Activated T-helper 1 cell treated with anti-CD3 and anti-CD28 coated beads, Interleukin-12 subunit alpha, Interleukin-12 subunit beta, Interleukin-2, Interleukin-4 antibody, amounts not matched to agents 30 ng/mL and 10 ng/mL and 1 ng/mL, durations not matched to agents 14 hours and 24 hours and 36 hours (primary cell): Measurements from ENCODE around the gene CTSA. TPM values are rescaled to one million over a fixed set of nuclear protein-coding genes. Genes with fewer than 3 reads are reported as not detected.
"Not testable (repeated sequence)": the region's sequence is repeated elsewhere in the genome, so short reads cannot be mapped to it uniquely, and the experiment has no call there.

Experiments used
- DNase-seq: peaks from one replicate; pipeline ENCODE4 v3.0.0; 2021; ENCODE audit warnings: low spot score
- H3K27ac Mint-ChIP-seq: one replicate; pipeline ENCODE4 v1.8.0; 2021; ENCODE audit warnings: mild to moderate bottlenecking, mixed read lengths
- H3K27me3 Mint-ChIP-seq: one replicate; pipeline ENCODE4 v1.8.0; 2022; ENCODE audit warnings: mild to moderate bottlenecking, moderate library complexity, mixed read lengths; ENCODE audit not compliant: insufficient read depth
- H3K36me3 Mint-ChIP-seq: one replicate; pipeline ENCODE4 v1.8.0; 2021; ENCODE audit warnings: low read depth, mixed read lengths
- H3K4me1 Mint-ChIP-seq: one replicate; pipeline ENCODE4 v1.8.0; 2021; ENCODE audit warnings: low read depth, mixed read lengths
- H3K4me3 Mint-ChIP-seq: one replicate; pipeline ENCODE4 v1.8.0; 2021; ENCODE audit warnings: mild to moderate bottlenecking, moderate library complexity, mixed read lengths
- H3K9me3 Mint-ChIP-seq: one replicate; pipeline ENCODE4 v1.8.0; 2021; ENCODE audit warnings: mixed read lengths
- intact Hi-C: fragments of 100-400 bp; cut with micrococcal nuclease; formaldehyde crosslinking; loops from one replicate; pipeline ENCODE4 v1.15.1; 2024
- total RNA-seq: library from RNA; stranded (reverse); gene quantifications from 2 replicates; pipeline ENCODE4 v1.2.3, GENCODE V29; 2022

Gene CTSA
- total RNA-seq, 1 donor from 2014 or later, result 46.9 TPM

GRCh38 chr20:45919542-45920399, 28.6 kb downstream of the CTSA start:
- Mint-ChIP-seq H3K36me3 (no peaks in the 10 kb centered on the region), H3K9me3 (no peaks in the 10 kb centered on the region), H3K27ac (no peak overlapping the region), H3K27me3 (peaks cover 25% of the 10 kb centered on the region), H3K4me3 (no peak overlapping the region), H3K4me1 (peaks cover 5% of the 10 kb centered on the region)
- no peak for DNase-seq
- intact Hi-C loops, result no loop called here

DNA sequence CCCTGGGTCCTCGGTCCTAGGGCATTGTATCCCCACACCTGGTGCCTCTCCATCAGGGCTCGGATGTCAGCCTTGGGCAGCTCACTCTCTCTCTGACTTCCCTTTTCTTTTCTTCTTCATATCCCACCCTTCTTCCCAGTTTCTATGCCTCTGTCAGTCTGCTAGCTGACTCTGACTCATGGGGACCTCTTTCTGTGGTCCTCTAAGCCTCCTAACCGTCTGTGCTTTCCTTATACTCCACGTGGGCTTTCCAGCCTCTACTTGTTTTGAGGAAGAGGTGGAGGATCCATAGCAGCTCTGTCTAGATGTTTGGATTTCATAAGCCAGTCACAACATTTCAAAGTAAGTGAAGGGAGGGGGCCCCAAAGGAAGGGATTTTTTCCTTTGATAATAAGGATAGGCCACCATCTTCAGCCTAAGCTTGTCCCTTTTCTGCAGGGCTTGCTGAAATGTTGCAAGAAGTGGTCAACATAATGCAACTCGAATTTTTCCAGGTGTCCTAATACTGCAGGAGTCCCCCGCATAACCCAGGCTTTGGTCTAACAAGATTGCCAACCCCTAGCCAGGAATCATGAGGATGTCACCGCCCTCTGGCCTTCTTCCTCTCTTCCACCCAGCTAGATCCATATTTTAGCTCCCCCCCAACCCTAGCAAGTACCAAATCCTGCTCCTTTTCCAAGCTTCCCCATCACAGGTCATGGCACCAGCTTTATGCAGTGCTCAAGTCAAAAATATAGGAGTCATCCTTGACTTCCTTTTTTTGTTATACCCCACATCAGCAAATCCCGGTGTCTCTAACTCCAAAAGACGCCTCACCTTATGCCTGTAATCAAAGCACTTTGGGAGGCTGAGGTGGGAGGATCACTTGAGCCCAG, 29.6 kb downstream of the CTSA start:
- H3K9me3 Mint-ChIP-seq, result no peaks in the 10 kb centered on the region
- no peaks in the 10 kb centered on the region for H3K36me3 Mint-ChIP-seq
- no peak for DNase-seq
- no peak overlapping the region for H3K4me3 Mint-ChIP-seq
- intact Hi-C loops, result no loop called here
- peaks cover 5% of the 10 kb centered on the region for H3K4me1 Mint-ChIP-seq
- peaks cover 27% of the 10 kb centered on the region for H3K27me3 Mint-ChIP-seq
- no peak overlapping the region for H3K27ac Mint-ChIP-seq

DNA sequence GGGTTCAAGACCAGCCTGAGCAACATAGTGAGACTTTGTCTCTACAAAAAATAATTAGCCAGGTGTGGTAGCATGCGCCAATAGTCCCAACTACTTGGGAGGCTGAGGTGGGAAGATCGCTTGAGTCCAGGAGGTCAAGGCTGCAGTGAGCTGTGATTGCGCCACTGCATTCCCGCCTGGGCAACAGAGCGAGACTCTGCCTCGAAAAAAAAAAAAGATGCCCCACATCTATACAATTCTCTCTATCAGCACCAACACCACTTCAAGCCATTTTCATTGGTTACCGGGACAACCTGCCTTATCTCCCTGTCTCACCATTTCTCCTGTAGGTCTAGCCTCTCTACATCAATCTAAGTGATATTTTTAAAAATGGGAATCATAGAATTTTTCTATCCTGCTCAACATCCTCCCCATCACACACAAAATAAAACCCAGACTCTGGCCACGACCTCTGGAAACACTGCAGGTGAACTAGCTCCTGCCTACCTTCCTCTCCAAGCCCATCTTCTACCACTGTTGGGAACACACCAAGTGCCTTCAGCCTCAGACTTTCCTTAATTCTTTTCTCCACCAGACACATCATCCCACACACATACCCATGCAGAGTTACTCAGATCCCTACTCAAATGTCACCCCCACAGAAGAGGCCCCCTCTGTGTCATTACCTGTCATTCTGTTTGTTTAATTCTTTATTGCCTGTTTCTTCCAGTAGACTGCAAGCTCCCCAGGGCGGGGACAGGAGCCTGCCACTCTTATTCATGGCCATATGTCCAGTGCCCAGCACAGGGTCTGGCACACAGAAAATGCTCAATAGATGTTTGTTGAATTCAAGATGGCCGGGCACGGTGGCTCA, 30.4 kb downstream of the CTSA start:
- Mint-ChIP-seq H3K27me3 (peaks cover 22% of the 10 kb centered on the region), H3K4me1 (peaks cover 5% of the 10 kb centered on the region), H3K36me3 (no peaks in the 10 kb centered on the region), H3K27ac (no peak overlapping the region), H3K4me3 (no peak overlapping the region), H3K9me3 (no peaks in the 10 kb centered on the region)
- intact Hi-C loops, result no loop called here
- DNase-seq, result no peak

DNA sequence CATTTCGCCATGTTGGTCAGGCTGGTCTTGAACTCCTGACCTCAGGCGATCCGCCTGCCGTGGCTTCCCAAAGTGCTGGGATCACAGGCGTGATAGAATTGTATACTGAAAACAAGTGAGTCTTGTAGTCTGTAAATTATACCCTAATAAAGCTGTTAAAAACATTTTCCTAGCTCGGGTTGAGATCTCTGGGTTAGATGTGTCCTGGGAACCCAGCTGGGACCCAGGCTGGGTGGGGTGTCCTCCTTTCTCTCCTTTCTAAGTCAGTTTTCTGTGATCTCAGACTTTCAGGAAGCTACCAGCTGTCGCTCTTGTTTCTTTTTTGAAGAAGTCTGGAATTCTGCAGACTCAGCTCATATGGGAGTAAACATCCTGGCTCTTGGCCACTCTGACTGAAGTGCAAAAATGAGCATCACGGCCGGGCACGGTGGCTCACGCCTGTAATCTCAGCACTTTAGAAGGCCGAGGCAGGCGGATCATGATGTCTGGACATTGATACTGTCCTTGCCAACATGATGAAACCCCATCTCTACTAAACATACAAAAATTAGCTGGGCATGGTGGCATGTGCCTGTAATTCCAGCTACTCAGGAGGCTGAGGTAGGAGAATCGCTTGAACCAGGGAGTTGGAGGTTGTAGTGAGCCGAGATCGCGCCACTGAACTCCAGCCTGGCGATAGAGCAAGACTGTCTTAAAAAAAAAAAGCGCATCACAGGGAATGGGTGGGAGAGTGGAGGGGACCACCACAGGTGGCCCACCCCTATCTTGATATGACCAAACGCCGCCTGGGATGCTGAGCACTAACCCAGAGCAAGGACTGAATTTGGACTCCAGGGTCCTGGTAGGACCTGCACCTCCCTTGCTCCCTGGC, 33.5 kb downstream of the CTSA start:
- H3K36me3 Mint-ChIP-seq, result no peaks in the 10 kb centered on the region
- peaks cover 5% of the 10 kb centered on the region for H3K4me1 Mint-ChIP-seq
- H3K9me3 Mint-ChIP-seq, result no peaks in the 10 kb centered on the region
- DNase-seq, result no peak
- no peak overlapping the region for H3K4me3 Mint-ChIP-seq
- H3K27ac Mint-ChIP-seq, result no peak overlapping the region
- intact Hi-C loops, result no loop called here
- H3K27me3 Mint-ChIP-seq, result peaks cover 25% of the 10 kb centered on the region

DNA sequence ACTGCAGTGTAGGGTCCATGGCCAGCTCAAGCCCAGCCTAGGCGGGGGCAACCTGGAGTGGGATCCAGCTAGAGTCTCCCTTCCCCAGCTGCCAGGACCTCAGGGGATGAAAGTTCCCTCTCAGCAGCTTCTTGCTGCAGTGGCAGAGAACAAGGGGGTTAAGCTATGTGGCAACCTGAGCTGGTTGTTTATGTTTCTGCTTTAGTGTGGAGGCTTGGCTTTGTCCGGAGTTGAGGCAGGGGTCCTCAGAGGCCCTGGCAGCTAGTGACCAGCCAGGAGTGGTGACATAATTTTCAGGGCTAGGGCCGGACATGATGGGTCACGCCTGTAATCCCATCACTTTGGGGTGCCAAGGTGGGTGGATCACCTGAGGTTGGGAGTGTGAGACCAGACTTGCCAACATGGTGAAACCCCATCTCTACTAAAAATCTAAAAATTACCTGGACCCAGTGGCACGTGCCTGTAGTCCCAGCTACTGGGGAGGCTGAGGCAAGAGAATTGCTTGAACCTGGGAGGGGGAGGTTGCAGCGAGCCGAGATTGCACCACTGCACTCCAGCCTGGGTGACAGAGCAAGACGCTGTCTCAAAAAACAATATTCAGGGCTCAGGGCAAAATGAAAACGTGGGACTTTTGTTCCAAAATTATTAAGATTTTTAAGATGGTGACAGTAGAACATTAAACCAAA, 34.8 kb downstream of the CTSA start:
- no peaks in the 10 kb centered on the region for H3K9me3 Mint-ChIP-seq
- peaks cover 16% of the 10 kb centered on the region for H3K27me3 Mint-ChIP-seq
- peaks cover 5% of the 10 kb centered on the region for H3K4me1 Mint-ChIP-seq
- H3K4me3 Mint-ChIP-seq, result no peak overlapping the region
- DNase-seq, result no peak
- intact Hi-C loops, result no loop called here
- no peaks in the 10 kb centered on the region for H3K36me3 Mint-ChIP-seq
- no peak overlapping the region for H3K27ac Mint-ChIP-seq

- intact Hi-C loops, result no loop called here
- Mint-ChIP-seq H3K36me3 (no peaks in the 10 kb centered on the region), H3K4me3 (no peak overlapping the region), H3K27ac (no peak overlapping the region), H3K9me3 (no peaks in the 10 kb centered on the region), H3K4me1 (peaks cover 3% of the 10 kb centered on the region), H3K27me3 (peaks cover 14% of the 10 kb centered on the region)
- no peak for DNase-seq
Observed at GRCh38 chr20:45926731-45927070, 35.6 kb downstream of the CTSA start.

DNA sequence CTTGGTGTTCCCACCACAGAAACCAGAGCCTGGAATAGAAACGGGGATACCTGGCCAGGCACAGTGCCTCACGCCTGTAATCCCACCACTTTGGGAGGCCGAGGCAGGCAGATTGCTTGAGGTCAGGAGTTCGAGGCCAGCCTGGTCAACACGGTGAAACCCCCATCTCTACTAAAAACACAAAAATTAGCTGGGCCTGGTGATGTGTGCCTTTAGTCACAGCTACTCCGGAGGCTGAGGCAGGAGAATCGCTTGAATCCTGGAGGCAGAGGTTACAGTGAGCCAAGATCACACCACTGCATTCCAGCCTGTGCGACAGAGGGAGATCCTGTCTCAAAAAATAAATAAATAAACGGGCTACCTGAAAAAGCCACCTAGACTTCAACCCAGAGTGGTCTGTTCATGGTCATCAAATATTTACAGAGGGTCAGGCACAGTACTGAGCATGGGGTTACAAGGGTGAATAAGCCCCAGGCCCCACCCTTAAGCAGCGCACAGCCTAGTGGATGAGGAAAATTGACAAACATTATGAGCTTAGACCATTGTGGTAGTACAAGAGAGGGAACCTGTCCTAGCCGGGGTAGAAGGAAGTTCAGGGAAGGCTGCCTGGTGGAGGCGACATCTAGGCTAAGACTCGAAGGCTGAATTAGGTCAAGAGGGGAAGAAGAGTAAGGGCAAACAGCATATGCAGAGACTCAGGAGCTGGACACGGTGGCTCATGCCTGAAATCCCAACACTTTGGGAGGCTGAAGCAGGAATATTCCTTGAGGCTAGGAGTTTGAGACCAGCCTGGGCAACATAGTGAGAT, 36.1 kb downstream of the CTSA start:
- H3K36me3 Mint-ChIP-seq, result no peaks in the 10 kb centered on the region
- H3K4me3 Mint-ChIP-seq, result no peak overlapping the region
- H3K27me3 Mint-ChIP-seq, result peaks cover 12% of the 10 kb centered on the region
- H3K27ac Mint-ChIP-seq, result no peak overlapping the region
- DNase-seq, result no peak
- H3K9me3 Mint-ChIP-seq, result no peaks in the 10 kb centered on the region
- no peaks in the 10 kb centered on the region for H3K4me1 Mint-ChIP-seq
- intact Hi-C loops, result no loop called here

DNA sequence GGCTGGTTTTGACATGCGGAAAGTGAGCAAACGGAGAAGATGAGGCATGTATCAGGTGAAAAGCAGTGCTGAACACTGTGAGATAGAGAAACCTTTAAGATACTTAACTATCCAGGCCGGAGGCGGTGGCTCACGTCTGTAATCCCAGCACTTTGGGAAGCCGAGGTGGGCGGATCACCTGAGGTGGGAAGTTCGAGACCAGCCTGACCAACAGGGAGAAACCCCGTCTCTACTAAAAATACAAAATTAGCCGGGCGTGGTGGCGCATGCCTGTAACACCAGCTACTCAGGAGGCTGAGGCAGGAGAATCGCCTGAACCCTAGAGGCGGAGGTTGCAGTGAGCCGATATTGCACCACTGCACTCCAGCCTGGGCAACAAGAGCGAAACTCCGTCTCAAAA, 40.5 kb downstream of the CTSA start:
- peaks cover 13% of the 10 kb centered on the region for H3K4me1 Mint-ChIP-seq
- not testable (repeated sequence) for H3K27ac Mint-ChIP-seq, H3K9me3 Mint-ChIP-seq, DNase-seq, H3K36me3 Mint-ChIP-seq, H3K27me3 Mint-ChIP-seq, H3K4me3 Mint-ChIP-seq
- intact Hi-C loops, result loop anchor here (10.0 kb wide), 1 partner anchor 967 kb away; the partner anchor contains the start of genes STK4 and TOMM34

DNA sequence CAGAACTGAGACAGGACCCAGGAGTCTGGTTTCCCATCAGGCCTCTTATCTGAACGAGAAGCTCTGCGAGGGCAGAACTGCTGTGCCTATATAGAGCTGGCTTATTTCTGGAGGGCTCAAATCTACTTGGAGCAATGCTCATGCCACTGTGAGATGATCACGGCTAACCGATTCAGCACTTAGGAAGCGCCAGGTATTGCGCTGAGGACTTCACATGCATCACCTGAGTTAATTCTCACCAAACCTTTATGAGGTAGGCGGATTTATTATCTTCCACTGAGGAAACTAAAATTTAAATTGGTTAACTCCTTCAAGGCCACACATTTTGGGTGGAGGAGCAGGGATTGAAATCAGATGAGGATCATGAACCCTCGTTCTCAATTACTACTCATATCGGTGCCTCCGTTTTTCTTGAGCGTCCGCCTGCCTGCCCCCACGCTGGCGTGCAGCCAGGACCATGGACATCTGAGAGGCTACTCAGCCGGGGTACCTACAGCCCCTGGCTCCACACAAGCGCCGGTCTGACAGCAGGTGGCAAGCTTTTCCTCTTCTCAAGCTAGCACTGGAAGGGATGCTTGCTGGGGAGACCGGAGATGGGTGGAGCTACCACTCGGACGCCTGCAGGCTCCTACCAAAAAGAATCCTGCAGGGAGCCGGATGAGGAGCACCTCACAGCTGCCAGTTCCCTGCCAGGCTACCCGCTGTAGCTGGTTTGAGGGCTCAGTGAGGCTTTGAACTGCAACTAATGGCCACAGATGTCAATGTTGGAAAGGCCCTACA, 42.3 kb downstream of the CTSA start:
- H3K36me3 Mint-ChIP-seq, result peaks cover 14% of the 10 kb centered on the region
- peak overlapping the region; percentile 98 for H3K27ac Mint-ChIP-seq
- H3K4me3 Mint-ChIP-seq, result peak overlapping the region; percentile 99
- peaks cover 21% of the 10 kb centered on the region for H3K4me1 Mint-ChIP-seq
- H3K9me3 Mint-ChIP-seq, result no peaks in the 10 kb centered on the region
- DNase-seq, result peak; percentile 62
- peaks cover 2% of the 10 kb centered on the region for H3K27me3 Mint-ChIP-seq
- intact Hi-C loops, result loop anchor here (1.0 to 10.0 kb wide), 2 partner anchors 30 to 969 kb away; partner anchors contain the start of genes STK4 and TOMM34

- no peaks in the 10 kb centered on the region for H3K9me3 Mint-ChIP-seq
- peaks cover 17% of the 10 kb centered on the region for H3K36me3 Mint-ChIP-seq
- H3K4me3 Mint-ChIP-seq, result peak overlapping the region; percentile 99
- DNase-seq, result no peak
- H3K27ac Mint-ChIP-seq, result peak overlapping the region; percentile 98
- H3K27me3 Mint-ChIP-seq, result peaks cover under 1% of the 10 kb centered on the region
- peaks cover 23% of the 10 kb centered on the region for H3K4me1 Mint-ChIP-seq
- intact Hi-C loops, result loop anchor here (10.0 kb wide), 1 partner anchor 969 kb away; the partner anchor contains the start of genes STK4 and TOMM34
Observed at GRCh38 chr20:45934046-45934585, 43.0 kb downstream of the CTSA start.
